Pancreas (tissue), 10 donors: Measurements from ENCODE around the gene UTRN. TPM values are rescaled to one million over a fixed set of nuclear protein-coding genes. Genes with fewer than 3 reads are reported as not detected.

ENCODE experiments used
- ATAC-seq, 4 donors: fragments of 200-7000 bp; cut with Tn5 transposase; one replicate each; pipeline versions ENCODE4 v1.8.0 to v1.9.1; 2020; ENCODE audit warnings: mild to moderate bottlenecking in 4 of 4, moderate library complexity in 4 of 4
- DNase-seq, 6 donors: peaks; one replicate each; pipeline ENCODE4 v3.0.0-alpha.2; 2020
- FAIRE-seq: peaks from 2 replicates; lab custom pipeline; 2012; peaks lifted over from hg19 to GRCh38; lab: Jason Lieb, UNC
- H3K27ac ChIP-seq, 4 donors: fragments of 200-600 bp; sonication (generic); 1 replicate in 3 of 4; 2 replicates in 1 of 4; pipeline versions ENCODE4 v1.5.0 to v1.8.0; 2020
- H3K27me3 ChIP-seq, 4 donors: fragments of 200-600 bp; one replicate each; pipeline ENCODE4 v1.8.0; 2021
- H3K36me3 ChIP-seq, 3 donors: fragments of 200-600 bp; sonication (generic) in 1 of 3; one replicate each; pipeline versions ENCODE4 v1.5.0 to v1.8.0; 2020 to 2021
- H3K4me1 ChIP-seq, 3 donors: fragments of 200-600 bp; one replicate each; pipeline ENCODE4 v1.8.0; 2021
- H3K4me3 ChIP-seq, 4 donors: fragments of 200-600 bp; sonication (generic) in 2 of 4; one replicate each; pipeline versions ENCODE4 v1.5.0 to v1.8.0; 2020 to 2021
- H3K9me3 ChIP-seq, 4 donors: fragments of 200-600 bp; one replicate each; pipeline ENCODE4 v1.8.0; 2021
- WGBS, 2 donors: extraction: QIAGEN DNeasy Blood & Tissue Kit; methylation state at CpG; one replicate each; pipeline ENCODE4 v1.1.7; 2013; 5-methylcytosine and 5-hydroxymethylcytosine counted together
- intact Hi-C, 3 donors: fragments of 100-400 bp; cut with DNase I; formaldehyde crosslinking; loops; one replicate each; pipeline versions ENCODE4 v1.11.1 to v1.14.2; 2022
- polyA plus RNA-seq, 2 donors: library from polyadenylated mRNA; stranded (reverse); fragments of 200-250 nt; gene quantifications; one replicate each; pipeline ENCODE4 v1.2.3, GENCODE V29; 2013
- total RNA-seq, 6 donors: library from RNA; stranded (reverse); fragmentation: NEBNext Ultra II Directional in 4 of 6; extraction: Animal tissue kit (Norgen Biotek cat#: 25700) in 4 of 6; gene quantifications; one replicate each; pipeline versions ENCODE4 v1.2.1 to v1.2.4, GENCODE V29; 2021 to 2023
- TF ChIP-seq, protein P1 (sequence below), 4 donors: fragments of 200-600 bp; sonication (generic) in 3 of 4; IDR thresholded peaks; one replicate each; pipeline versions ENCODE4 v1.5.0 to v1.8.0; 2021; ENCODE audit warnings: antibody characterized with exemption in 4 of 4
- donor health status: healthy with polysubstance abuse.
- donor health status: DM: no; HTN: no; CAD: no; lungs with moderate emphysema.
- donor health status: DM: no; HTN: no; CAD: no.
- donor health status: control.
- donor health status: control.
- donor health status: Bipolar disorder and iron deficiency.
- donor health status: DM: yes; HTN: yes; CAD: no.
- donor health status: DM: no; HTN: no; CAD: no.
- donor health status: DM: no; HTN: no; CAD: no.
- donor health status: DM: yes; HTN: yes; CAD: no.

Gene UTRN
- total and polyA plus RNA-seq, 8 donors: 10.0 to 116 (median 82.9) TPM

GRCh38 chr6:144262470-144263369 is 22.4 kb upstream of the UTRN start:
- H3K4me3 ChIP-seq: no peak overlapping the region
- ATAC-seq (no peak), FAIRE-seq (no peak), DNase-seq (no peak)
- TF ChIP-seq, protein P1, sequence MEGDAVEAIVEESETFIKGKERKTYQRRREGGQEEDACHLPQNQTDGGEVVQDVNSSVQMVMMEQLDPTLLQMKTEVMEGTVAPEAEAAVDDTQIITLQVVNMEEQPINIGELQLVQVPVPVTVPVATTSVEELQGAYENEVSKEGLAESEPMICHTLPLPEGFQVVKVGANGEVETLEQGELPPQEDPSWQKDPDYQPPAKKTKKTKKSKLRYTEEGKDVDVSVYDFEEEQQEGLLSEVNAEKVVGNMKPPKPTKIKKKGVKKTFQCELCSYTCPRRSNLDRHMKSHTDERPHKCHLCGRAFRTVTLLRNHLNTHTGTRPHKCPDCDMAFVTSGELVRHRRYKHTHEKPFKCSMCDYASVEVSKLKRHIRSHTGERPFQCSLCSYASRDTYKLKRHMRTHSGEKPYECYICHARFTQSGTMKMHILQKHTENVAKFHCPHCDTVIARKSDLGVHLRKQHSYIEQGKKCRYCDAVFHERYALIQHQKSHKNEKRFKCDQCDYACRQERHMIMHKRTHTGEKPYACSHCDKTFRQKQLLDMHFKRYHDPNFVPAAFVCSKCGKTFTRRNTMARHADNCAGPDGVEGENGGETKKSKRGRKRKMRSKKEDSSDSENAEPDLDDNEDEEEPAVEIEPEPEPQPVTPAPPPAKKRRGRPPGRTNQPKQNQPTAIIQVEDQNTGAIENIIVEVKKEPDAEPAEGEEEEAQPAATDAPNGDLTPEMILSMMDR (IDR thresholded peaks at IDR 0.05): no peak
- no peaks in the 10 kb centered on the region for H3K36me3 ChIP-seq
- no peak overlapping the region for H3K27ac ChIP-seq
- intact Hi-C loops: no loop called here
- WGBS, 2 donors: 88 to 89% methylated on average over 10 of the region's 10 CpGs
- peaks cover 14 to 27% (median 27%) of the 10 kb centered on the region in 3 donors for H3K4me1 ChIP-seq
- H3K27me3 ChIP-seq: no peaks in the 10 kb centered on the region
- no peaks in the 10 kb centered on the region for H3K9me3 ChIP-seq

DNA sequence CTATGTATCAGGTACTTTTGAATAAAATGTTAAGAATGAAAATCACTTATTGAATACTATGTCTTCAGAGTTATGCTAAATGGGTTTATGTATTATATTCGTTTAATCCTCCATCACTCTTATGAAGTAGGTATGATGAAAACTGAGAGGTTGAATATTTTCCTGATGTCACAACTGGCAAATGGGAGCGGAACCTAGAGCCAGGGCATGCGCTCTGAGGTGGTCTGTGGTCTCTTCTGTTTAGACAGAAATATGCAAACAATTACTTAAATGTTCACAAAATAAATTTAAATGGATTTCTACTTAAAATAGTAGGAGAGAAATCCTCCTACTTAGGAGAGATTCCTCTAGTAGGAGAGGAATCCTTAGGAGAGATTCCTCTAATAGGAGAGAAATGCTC is 21.3 kb upstream of the UTRN start:
- TF ChIP-seq, protein P1 (IDR thresholded peaks at IDR 0.05): no peak
- FAIRE-seq: no peak

GRCh38 chr6:144264270-144265060 is 20.7 kb upstream of the UTRN start:
- WGBS, 2 donors: 15 to 19% methylated on average over 7 of the region's 7 CpGs
- Histone ChIP-seq H3K27ac (peak overlapping the region; percentile 49 to 85 (median 66)), H3K4me3 (peak overlapping the region in 1 of 4 donors; percentile 9), H3K4me1 (peaks cover 14 to 27% (median 27%) of the 10 kb centered on the region in 3 donors), H3K9me3 (no peaks in the 10 kb centered on the region), H3K27me3 (no peaks in the 10 kb centered on the region), H3K36me3 (no peaks in the 10 kb centered on the region)
- intact Hi-C loops: no loop called here
- ATAC-seq (peak; percentile 47 to 71 (median 62)), FAIRE-seq (no peak), DNase-seq (peak in 4 of 6 donors; percentile 17 to 38 (median 27))
- TF ChIP-seq, protein P1 (IDR thresholded peaks at IDR 0.05): no peak

More for the DNA sequence above, 21.3 kb upstream of the UTRN start:
- Histone ChIP-seq H3K36me3 (no peaks in the 10 kb centered on the region), H3K9me3 (no peaks in the 10 kb centered on the region), H3K27ac (peak overlapping the region in 3 of 4 donors; percentile 58 to 85 (median 75)), H3K4me1 (peaks cover 14 to 27% (median 27%) of the 10 kb centered on the region in 3 donors), H3K27me3 (no peaks in the 10 kb centered on the region), H3K4me3 (no peak overlapping the region)
- no peak for DNase-seq
- no peak for ATAC-seq
- intact Hi-C loops: no loop called here
- WGBS, 2 donors: 96% methylated on average over 3 of the region's 3 CpGs

DNA sequence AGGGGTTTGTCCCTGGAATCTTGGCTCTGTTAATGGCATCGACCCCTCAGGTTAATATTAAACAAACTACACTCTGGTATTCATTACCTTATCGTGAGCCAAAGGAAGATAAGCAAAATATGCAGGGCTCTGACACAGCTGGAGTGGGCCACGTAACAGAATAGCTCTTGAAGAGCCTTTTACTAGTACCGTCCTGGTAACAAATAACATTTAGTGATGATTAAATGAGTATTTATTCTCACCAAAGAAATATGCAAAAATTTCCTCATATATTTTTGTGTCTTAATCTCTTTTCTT is 20.1 kb upstream of the UTRN start:
- FAIRE-seq: no peak
- H3K27ac ChIP-seq: peak overlapping the region; percentile 49 to 85 (median 66)
- peaks cover 14 to 27% (median 27%) of the 10 kb centered on the region in 3 donors for H3K4me1 ChIP-seq
- intact Hi-C loops: no loop called here
- H3K36me3 ChIP-seq: no peaks in the 10 kb centered on the region
- H3K4me3 ChIP-seq: peak overlapping the region in 1 of 4 donors; percentile 9
- peak in 2 of 6 donors; percentile 30 to 40 for DNase-seq
- TF ChIP-seq, protein P1 (IDR thresholded peaks at IDR 0.05): no peak
- 12 to 13% methylated on average over 4 of the region's 4 CpGs for WGBS, 2 donors
- H3K9me3 ChIP-seq: no peaks in the 10 kb centered on the region
- no peaks in the 10 kb centered on the region for H3K27me3 ChIP-seq
- ATAC-seq: peak; percentile 75 to 81 (median 78)
